G401.6 (cell line): ENCODE results near the gene TSHZ2.

ENCODE experiments used
- FAIRE-seq: peaks from 2 replicates; lab custom pipeline; 2012; peaks lifted over from hg19 to GRCh38; lab: Jason Lieb, UNC

Gene TSHZ2

GRCh38 chr20:52972190-52972937, at the start of gene TSHZ2:
TSHZ2 (plus strand) TSS chr20:52972358; CDS start chr20:52973294, 936 bp downstream.
- no peak for FAIRE-seq

GRCh38 chr20:52922436-52922835, 49.7 kb upstream of the TSHZ2 start:
- no peak for FAIRE-seq

- no peak for FAIRE-seq
These were observed 48.8 kb upstream of the TSHZ2 start for GRCh38 chr20:52923123-52923937.

- no peak for FAIRE-seq
These were observed 47.5 kb upstream of the TSHZ2 start for GRCh38 chr20:52924411-52925271.

GRCh38 chr20:52926505-52926904, 45.7 kb upstream of the TSHZ2 start:
- FAIRE-seq, result no peak

- no peak for FAIRE-seq
These were observed 38.3 kb upstream of the TSHZ2 start for GRCh38 chr20:52933867-52934266.

- FAIRE-seq, result no peak
These were observed 35.5 kb upstream of the TSHZ2 start for GRCh38 chr20:52936351-52937340.

- no peak for FAIRE-seq
These were observed 34.5 kb upstream of the TSHZ2 start for GRCh38 chr20:52937591-52938100.

- FAIRE-seq, result no peak
These were observed 33.0 kb upstream of the TSHZ2 start for GRCh38 chr20:52939141-52939540.

GRCh38 chr20:52941808-52942207, 30.4 kb upstream of the TSHZ2 start:
- FAIRE-seq, result no peak

GRCh38 chr20:52943185-52943841, 28.8 kb upstream of the TSHZ2 start:
- FAIRE-seq, result no peak

GRCh38 chr20:52945268-52945667, 26.9 kb upstream of the TSHZ2 start:
- no peak for FAIRE-seq

GRCh38 chr20:52945862-52946522, 26.2 kb upstream of the TSHZ2 start:
- FAIRE-seq, result no peak

GRCh38 chr20:52948491-52948890, 23.7 kb upstream of the TSHZ2 start:
- FAIRE-seq, result no peak

- no peak for FAIRE-seq
These were observed 19.1 kb upstream of the TSHZ2 start for GRCh38 chr20:52953020-52953419.

- FAIRE-seq, result no peak
These were observed 17.3 kb upstream of the TSHZ2 start for GRCh38 chr20:52954849-52955248.

- no peak for FAIRE-seq
These were observed 13.9 kb upstream of the TSHZ2 start for GRCh38 chr20:52958211-52958610.

GRCh38 chr20:52959125-52959524, 13.0 kb upstream of the TSHZ2 start:
- FAIRE-seq, result no peak

- FAIRE-seq, result no peak
These were observed 10.0 kb upstream of the TSHZ2 start for GRCh38 chr20:52962183-52962582.

- no peak for FAIRE-seq
These were observed 9.0 kb upstream of the TSHZ2 start for GRCh38 chr20:52963131-52963530.
